Anterior cingulate cortex (tissue), 58 donors: Measurements from ENCODE around the gene L3MBTL3.
"Not testable (repeated sequence)": the region's sequence is repeated elsewhere in the genome, so short reads cannot be mapped to it uniquely, and the experiment has no call there.

Experiments
- DNase-seq, 58 donors: peaks; one replicate each; lab custom pipeline; 2025; lab: John Stamatoyannopoulos, UW

The L3MBTL3 gene

GRCh38 chr6:130129762-130130246, 111.4 kb downstream of the L3MBTL3 start:
- DNase-seq: no peak

GRCh38 chr6:130132286-130132701, 113.9 kb downstream of the L3MBTL3 start:
- DNase-seq: no peak

- DNase-seq: no peak
These were observed 116.2 kb downstream of the L3MBTL3 start for GRCh38 chr6:130134582-130134981.

GRCh38 chr6:130136798-130137197, 118.4 kb downstream of the L3MBTL3 start:
- DNase-seq: no peak

GRCh38 chr6:130138116-130138908, 119.9 kb downstream of the L3MBTL3 start:
- no peak for DNase-seq

- DNase-seq: no peak
These were observed 120.5 kb downstream of the L3MBTL3 start for GRCh38 chr6:130138909-130139242.

- no peak for DNase-seq
These were observed 121.7 kb downstream of the L3MBTL3 start for GRCh38 chr6:130140084-130140483.

GRCh38 chr6:130143709-130144108, 125.3 kb downstream of the L3MBTL3 start:
- no peak for DNase-seq

GRCh38 chr6:130147111-130147510, 128.7 kb downstream of the L3MBTL3 start:
- no peak for DNase-seq

GRCh38 chr6:130148181-130148580, 129.8 kb downstream of the L3MBTL3 start:
- DNase-seq: no peak

- DNase-seq: not testable (repeated sequence)
These were observed 130.6 kb downstream of the L3MBTL3 start for GRCh38 chr6:130149016-130149415.

GRCh38 chr6:130150906-130151305, 132.5 kb downstream of the L3MBTL3 start:
- DNase-seq: no peak

GRCh38 chr6:130152908-130153510, 134.6 kb downstream of the L3MBTL3 start:
- no peak for DNase-seq

GRCh38 chr6:130156908-130157307, 138.5 kb downstream of the L3MBTL3 start:
- no peak for DNase-seq

GRCh38 chr6:130158056-130158455, 139.7 kb downstream of the L3MBTL3 start:
- no peak for DNase-seq

GRCh38 chr6:130158548-130158947, 140.2 kb downstream of the L3MBTL3 start:
- no peak for DNase-seq

- DNase-seq: no peak
These were observed 141.6 kb downstream of the L3MBTL3 start for GRCh38 chr6:130159956-130160355.

- DNase-seq: no peak
These were observed 143.5 kb downstream of the L3MBTL3 start for GRCh38 chr6:130161683-130162404.

- DNase-seq: no peak
These were observed 144.0 kb downstream of the L3MBTL3 start for GRCh38 chr6:130162421-130162820.

- DNase-seq: no peak
These were observed 144.9 kb downstream of the L3MBTL3 start for GRCh38 chr6:130163266-130163665.

GRCh38 chr6:130164251-130164650, 145.9 kb downstream of the L3MBTL3 start:
- DNase-seq: no peak
